Lower lobe of right lung (tissue), 2 donors: ENCODE data around the gene NAT8L. TPM values are rescaled to one million over a fixed set of nuclear protein-coding genes. Genes with fewer than 3 reads are reported as not detected.
"Not testable (repeated sequence)": the region's sequence is repeated elsewhere in the genome, so short reads cannot be mapped to it uniquely, and the experiment has no call there.

ENCODE experiments used
- ATAC-seq, 2 donors: fragments of 200-7000 bp; cut with Tn5 transposase; one replicate each; pipeline ENCODE4 v1.9.1; 2020 to 2022; ENCODE audit warnings: mild to moderate bottlenecking in 2 of 2, moderate library complexity in 2 of 2
- DNase-seq: peaks from one replicate; pipeline ENCODE4 v3.0.0-alpha.2; 2020
- H3K27ac ChIP-seq: fragments of 200-600 bp; one replicate; pipeline ENCODE4 v1.8.0; 2022
- H3K27me3 ChIP-seq: fragments of 200-600 bp; one replicate; pipeline ENCODE4 v1.8.0; 2022; ENCODE audit warnings: low read depth
- H3K36me3 ChIP-seq: fragments of 200-600 bp; one replicate; pipeline ENCODE4 v1.8.0; 2022; ENCODE audit warnings: mild to moderate bottlenecking
- H3K4me1 ChIP-seq: fragments of 200-600 bp; one replicate; pipeline ENCODE4 v1.8.0; 2022
- H3K4me3 ChIP-seq: fragments of 200-600 bp; one replicate; pipeline ENCODE4 v1.8.0; 2022; ENCODE audit warnings: mild to moderate bottlenecking
- H3K9me3 ChIP-seq: fragments of 200-600 bp; one replicate; pipeline ENCODE4 v1.8.0; 2022
- intact Hi-C: fragments of 100-400 bp; cut with DNase I; formaldehyde crosslinking; loops from one replicate; pipeline ENCODE4 v1.11.0; 2022
- total RNA-seq: library from RNA; stranded (reverse); fragmentation: NEBNext Ultra II Directional; extraction: Animal tissue kit (Norgen Biotek cat#: 25700); gene quantifications from one replicate; pipeline ENCODE4 v1.2.1, GENCODE V29; 2021
- TF ChIP-seq, protein P1 (sequence below): fragments of 200-600 bp; IDR thresholded peaks from one replicate; pipeline ENCODE4 v1.8.0; 2022; ENCODE audit warnings: antibody characterized with exemption, mild to moderate bottlenecking
- donor health status: DM: no; HTN: yes; CAD: no; lungs with severe emphysema.

Gene NAT8L
- total RNA-seq, 1 donor from 2014 or later, result 0.24 TPM

DNA sequence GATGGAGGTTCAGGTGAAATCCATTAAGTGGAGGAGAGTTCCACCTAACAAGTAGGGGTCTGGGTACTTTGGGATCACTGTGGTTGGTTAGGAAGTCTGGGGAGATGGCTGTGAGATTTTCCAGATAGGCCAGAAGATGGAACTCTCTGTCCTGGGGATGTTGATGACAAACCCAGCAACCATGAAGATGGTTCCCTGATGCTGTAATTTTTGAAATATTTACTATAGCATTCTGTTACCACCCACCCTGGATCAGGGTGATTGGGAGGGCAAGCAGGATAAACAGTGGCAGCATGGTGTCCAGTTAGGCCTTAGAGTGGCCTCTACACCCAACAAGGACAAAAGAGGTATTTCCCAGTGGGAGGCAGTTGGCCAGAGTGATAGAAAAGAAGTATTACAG, 34.4 kb upstream of the NAT8L start:
- no peak for DNase-seq
- no peak for ATAC-seq
- peaks cover 17% of the 10 kb centered on the region for H3K27me3 ChIP-seq
- H3K4me1 ChIP-seq, result no peaks in the 10 kb centered on the region
- H3K27ac ChIP-seq, result no peak overlapping the region
- no peaks in the 10 kb centered on the region for H3K36me3 ChIP-seq
- H3K9me3 ChIP-seq, result no peaks in the 10 kb centered on the region
- TF ChIP-seq, protein P1, sequence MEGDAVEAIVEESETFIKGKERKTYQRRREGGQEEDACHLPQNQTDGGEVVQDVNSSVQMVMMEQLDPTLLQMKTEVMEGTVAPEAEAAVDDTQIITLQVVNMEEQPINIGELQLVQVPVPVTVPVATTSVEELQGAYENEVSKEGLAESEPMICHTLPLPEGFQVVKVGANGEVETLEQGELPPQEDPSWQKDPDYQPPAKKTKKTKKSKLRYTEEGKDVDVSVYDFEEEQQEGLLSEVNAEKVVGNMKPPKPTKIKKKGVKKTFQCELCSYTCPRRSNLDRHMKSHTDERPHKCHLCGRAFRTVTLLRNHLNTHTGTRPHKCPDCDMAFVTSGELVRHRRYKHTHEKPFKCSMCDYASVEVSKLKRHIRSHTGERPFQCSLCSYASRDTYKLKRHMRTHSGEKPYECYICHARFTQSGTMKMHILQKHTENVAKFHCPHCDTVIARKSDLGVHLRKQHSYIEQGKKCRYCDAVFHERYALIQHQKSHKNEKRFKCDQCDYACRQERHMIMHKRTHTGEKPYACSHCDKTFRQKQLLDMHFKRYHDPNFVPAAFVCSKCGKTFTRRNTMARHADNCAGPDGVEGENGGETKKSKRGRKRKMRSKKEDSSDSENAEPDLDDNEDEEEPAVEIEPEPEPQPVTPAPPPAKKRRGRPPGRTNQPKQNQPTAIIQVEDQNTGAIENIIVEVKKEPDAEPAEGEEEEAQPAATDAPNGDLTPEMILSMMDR, result no peak
- H3K4me3 ChIP-seq, result no peak overlapping the region
- intact Hi-C loops, result no loop called here

DNA sequence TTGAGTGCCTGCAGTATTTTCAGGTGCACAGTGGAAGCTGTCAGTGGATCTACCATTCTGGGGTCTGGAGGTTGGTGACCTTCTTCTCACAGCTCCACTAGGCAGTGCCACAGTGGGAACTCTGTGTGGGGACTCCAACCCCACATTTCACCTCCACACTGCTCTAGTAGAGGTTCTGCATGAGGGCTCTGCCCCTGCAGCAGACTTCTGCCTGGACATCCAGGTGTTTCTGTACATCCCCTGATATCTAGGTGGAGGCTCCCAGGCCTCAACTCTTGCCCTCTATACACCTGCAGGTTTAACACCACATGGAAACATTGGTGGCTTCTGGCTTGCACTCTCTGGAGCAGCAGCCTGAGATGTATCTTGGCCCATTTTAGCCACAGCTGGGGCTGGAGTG, 33.3 kb upstream of the NAT8L start:
- H3K36me3 ChIP-seq, result no peaks in the 10 kb centered on the region
- intact Hi-C loops, result no loop called here
- H3K4me1 ChIP-seq, result no peaks in the 10 kb centered on the region
- H3K27me3 ChIP-seq, result peaks cover 16% of the 10 kb centered on the region
- TF ChIP-seq, protein P1, result no peak
- DNase-seq (no peak), ATAC-seq (no peak)
- H3K4me3 ChIP-seq, result no peak overlapping the region
- H3K9me3 ChIP-seq, result no peaks in the 10 kb centered on the region
- no peak overlapping the region for H3K27ac ChIP-seq

DNA sequence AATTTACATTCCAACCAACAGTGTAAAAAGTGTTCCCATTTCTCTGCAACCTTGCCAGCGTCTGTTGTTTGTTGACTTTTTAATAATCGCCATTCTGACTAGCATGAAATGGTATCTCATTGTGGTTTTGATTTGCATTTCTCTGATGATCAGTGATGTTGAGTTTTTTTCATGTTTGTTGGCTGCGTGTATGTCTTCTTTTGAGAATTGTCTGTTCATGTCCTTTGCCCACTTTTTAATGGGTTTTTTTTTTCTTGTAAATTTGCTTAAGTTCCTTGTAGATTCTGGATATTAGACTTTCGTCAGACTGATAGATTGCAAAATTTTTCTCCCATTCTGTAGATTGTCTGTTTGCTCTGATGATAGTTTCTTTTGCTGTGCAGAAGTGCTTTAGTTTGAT, 32.0 kb upstream of the NAT8L start:
- H3K4me3 ChIP-seq, ATAC-seq, H3K27ac ChIP-seq, H3K9me3 ChIP-seq, intact Hi-C loops, H3K4me1 ChIP-seq, H3K27me3 ChIP-seq, DNase-seq, H3K36me3 ChIP-seq: not testable (repeated sequence)

DNA sequence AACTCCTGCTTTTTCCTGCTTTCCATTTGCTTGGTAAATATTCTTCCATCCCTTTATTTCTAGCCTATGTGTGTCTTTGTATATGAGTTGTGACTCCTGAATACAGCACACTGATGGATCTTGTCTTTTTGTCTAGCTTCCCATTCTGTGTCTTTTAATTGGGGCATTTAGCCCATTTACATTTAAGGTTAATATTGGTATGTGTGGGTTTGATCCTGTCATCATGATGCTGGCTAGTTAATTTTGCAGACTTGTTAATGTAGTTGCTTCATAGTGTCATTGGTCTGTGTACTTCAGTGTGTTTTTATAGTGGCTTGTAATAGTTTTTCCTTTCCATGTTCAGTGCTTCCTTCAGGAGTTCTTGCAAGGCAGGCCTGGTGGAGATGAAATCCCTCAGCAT, 28.0 kb upstream of the NAT8L start:
- H3K36me3 ChIP-seq, H3K27me3 ChIP-seq, H3K4me1 ChIP-seq, intact Hi-C loops, H3K4me3 ChIP-seq, DNase-seq, H3K27ac ChIP-seq, H3K9me3 ChIP-seq, ATAC-seq: not testable (repeated sequence)

DNA sequence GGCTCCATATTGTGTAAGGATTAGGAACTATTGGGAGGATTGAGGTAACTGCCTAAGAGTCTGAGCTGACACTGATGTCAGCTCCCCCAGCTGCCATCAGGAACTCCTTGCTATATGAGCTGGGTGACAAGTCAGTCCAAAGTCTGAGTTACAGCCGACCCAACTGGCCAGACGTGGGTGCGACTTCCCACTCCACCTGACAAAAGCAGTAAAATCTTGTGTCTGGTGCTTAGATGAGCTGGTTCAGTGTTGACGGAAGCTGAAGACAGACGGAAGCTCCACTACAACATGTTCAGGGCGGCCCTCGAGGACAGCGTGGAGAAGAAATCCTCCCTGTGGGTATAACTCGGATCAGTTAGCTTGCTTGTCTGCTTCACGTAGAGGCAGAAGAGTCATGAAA, 22.8 kb upstream of the NAT8L start:
- no peak for ATAC-seq
- Histone ChIP-seq H3K27ac (no peak overlapping the region), H3K27me3 (peaks cover 32% of the 10 kb centered on the region), H3K4me3 (no peak overlapping the region), H3K36me3 (no peaks in the 10 kb centered on the region), H3K9me3 (no peaks in the 10 kb centered on the region), H3K4me1 (peaks cover 10% of the 10 kb centered on the region)
- TF ChIP-seq, protein P1, result no peak
- intact Hi-C loops, result no loop called here
- no peak for DNase-seq

DNA sequence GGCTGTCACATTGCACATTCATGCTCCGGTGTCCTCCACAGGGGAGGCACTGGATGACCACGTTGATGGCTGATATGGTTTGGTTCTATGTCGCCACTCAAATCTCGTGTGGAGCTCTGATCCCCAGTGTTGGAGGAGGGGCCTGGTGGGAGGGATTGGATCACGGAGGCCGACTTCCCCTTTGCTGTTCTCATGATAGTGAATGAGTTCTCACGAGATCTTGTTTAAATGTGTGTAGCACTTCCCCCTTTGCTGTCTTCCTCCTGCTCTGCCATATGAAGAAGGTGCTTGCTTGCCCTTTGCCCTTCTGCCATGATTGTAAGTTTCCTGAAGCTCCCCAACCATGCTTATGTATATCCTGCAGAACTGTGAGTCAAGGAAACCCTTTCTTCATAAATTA, 22.3 kb upstream of the NAT8L start:
- Histone ChIP-seq H3K27ac (no peak overlapping the region), H3K4me3 (no peak overlapping the region), H3K27me3 (peaks cover 37% of the 10 kb centered on the region), H3K4me1 (peaks cover 15% of the 10 kb centered on the region), H3K36me3 (no peaks in the 10 kb centered on the region), H3K9me3 (no peaks in the 10 kb centered on the region)
- TF ChIP-seq, protein P1, result no peak
- no peak for DNase-seq
- intact Hi-C loops, result no loop called here
- no peak for ATAC-seq
